DMS 273 treated with DMSO at 0.1 percent for 48 hours (cell line): ENCODE data around the gene SHBG.

Experiments
- DNase-seq: peaks from one replicate; lab custom pipeline; 2025; lab: John Stamatoyannopoulos, UW

Gene SHBG

GRCh38 chr17:7650509-7651096 is 20.7 kb downstream of the SHBG start, which contains the start of gene ATP1B2:
ATP1B2 (plus strand) TSS chr17:7650926; CDS start chr17:7651519, 593 bp downstream.
- peak; percentile 37 for DNase-seq

- DNase-seq: no peak
These were observed 21.2 kb downstream of the SHBG start for GRCh38 chr17:7651097-7651664.

- DNase-seq: no peak
These were observed 21.9 kb downstream of the SHBG start for GRCh38 chr17:7651665-7652387.

GRCh38 chr17:7652388-7653356 is 22.7 kb downstream of the SHBG start:
- no peak for DNase-seq

GRCh38 chr17:7654832-7655540 is 25.1 kb downstream of the SHBG start:
- DNase-seq: no peak

- no peak for DNase-seq
These were observed 25.6 kb downstream of the SHBG start for GRCh38 chr17:7655541-7655840.

GRCh38 chr17:7656958-7657609 is 27.1 kb downstream of the SHBG start:
- DNase-seq: no peak

GRCh38 chr17:7667656-7668406 is 37.9 kb downstream of the SHBG start:
- no peak for DNase-seq

- DNase-seq: no peak
These were observed 38.5 kb downstream of the SHBG start for GRCh38 chr17:7668482-7668881.

GRCh38 chr17:7673239-7673638 is 43.3 kb downstream of the SHBG start:
- no peak for DNase-seq

GRCh38 chr17:7674934-7675333 is 45.0 kb downstream of the SHBG start:
- no peak for DNase-seq

- DNase-seq: no peak
These were observed 46.6 kb downstream of the SHBG start for GRCh38 chr17:7676533-7676932.

GRCh38 chr17:7677388-7678067 is 47.6 kb downstream of the SHBG start:
- DNase-seq: no peak
